Stomach (tissue), 9 donors: ENCODE data around the gene TMEM91. TPM values are rescaled to one million over a fixed set of nuclear protein-coding genes. Genes with fewer than 3 reads are reported as not detected.

Experiments
- DNase-seq, 2 donors: peaks; one replicate each; pipeline versions ENCODE4 v3.0.0 to v3.0.0-alpha.2; 2013 to 2019
- H3K27ac ChIP-seq, 5 donors: fragments of 200-600 bp in 4 of 5; sonication (generic) in 4 of 5; one replicate each; pipeline ENCODE4 v1.5.1; 2013 to 2019; ENCODE audit warnings: mild to moderate bottlenecking in 1 of 5, moderate library complexity in 1 of 5
- H3K27me3 ChIP-seq, 3 donors: fragments of 200-600 bp; sonication (generic); one replicate each; pipeline ENCODE4 v1.5.1; 2017 to 2019; ENCODE audit warnings: mixed run types in 1 of 3
- H3K36me3 ChIP-seq, 4 donors: fragments of 200-600 bp; sonication (generic); 1 replicate in 3 of 4; 2 replicates in 1 of 4; pipeline ENCODE4 v1.5.1; 2016 to 2019
- H3K4me1 ChIP-seq, 4 donors: fragments of 200-600 bp; sonication (generic); one replicate each; pipeline ENCODE4 v1.5.1; 2016 to 2019
- H3K4me3 ChIP-seq, 4 donors: fragments of 200-600 bp; sonication (generic) in 3 of 4; one replicate each; pipeline ENCODE4 v1.5.1; 2016 to 2019; ENCODE audit warnings: mild to moderate bottlenecking in 1 of 4
- H3K9me3 ChIP-seq, 4 donors: fragments of 200-600 bp; sonication (generic); one replicate each; pipeline ENCODE4 v1.5.1; 2016 to 2019
- CTCF ChIP-seq, 7 experiments: fragments of 450-650 bp in 4 of 7; fragments of 200-600 bp in 3 of 7; sonication (generic) in 3 of 7; IDR thresholded peaks; one replicate each; pipeline ENCODE4 v1.5.1; 2016 to 2019; ENCODE audit warnings: antibody characterized with exemption in 7 of 7, control low read depth in 2 of 7, mild to moderate bottlenecking in 1 of 7
- EP300 ChIP-seq: sonication (generic); formaldehyde crosslinking; IDR thresholded peaks from one replicate; pipeline ENCODE4 v1.6.1; 2017; ENCODE audit warnings: antibody characterized with exemption
- POLR2A ChIP-seq, 4 donors: fragments of 450-650 bp; IDR thresholded peaks; one replicate each; pipeline ENCODE4 v1.6.1; 2016; ENCODE audit warnings: antibody characterized with exemption in 4 of 4, control low read depth in 2 of 4, mild to moderate bottlenecking in 1 of 4, moderate library complexity in 1 of 4
- POLR2AphosphoS5 ChIP-seq, 3 donors: sonication (generic); formaldehyde crosslinking; IDR thresholded peaks; one replicate each; pipeline ENCODE4 v1.6.1; 2016; ENCODE audit warnings: antibody characterized with exemption in 3 of 3
- WGBS, 5 donors: extraction: QIAGEN DNeasy Blood & Tissue Kit in 3 of 5; methylation state at CpG; one replicate each; pipeline versions ENCODE4 v1.1.5 to v1.1.7; 2013 to 2018; 5-methylcytosine and 5-hydroxymethylcytosine counted together
- intact Hi-C: fragments of 100-400 bp; cut with DNase I; formaldehyde crosslinking; loops from one replicate; pipeline ENCODE4 v1.15.1; 2023; ENCODE audit warnings: low total_unique reads
- polyA plus RNA-seq, 3 donors: library from polyadenylated mRNA; stranded (reverse); fragments of 200-250 nt; gene quantifications; one replicate each; pipeline ENCODE4 v1.2.3, GENCODE V29; 2013
- total RNA-seq, 5 donors: library from RNA; depleted of rRNA; stranded (reverse); fragments of >200 nt; gene quantifications; one replicate each; pipeline versions ENCODE4 v1.1.0 to v1.2.3, GENCODE V29; 2014 to 2016
- donor health status: healthy with polysubstance abuse.
- donor health status: Bipolar disorder and iron deficiency.
- donor health status: healthy.

TMEM91 gene
- total and polyA plus RNA-seq, 8 donors, result 2.3 to 76.3 (median 18.6) TPM

GRCh38 chr19:41425174-41426115 is 49.1 kb downstream of the TMEM91 start:
- Histone ChIP-seq H3K27ac (peak overlapping the region in 2 of 5 donors; percentile 9 to 87), H3K4me1 (peaks cover 30 to 69% (median 52%) of the 10 kb centered on the region in 4 donors), H3K4me3 (peak overlapping the region in 1 of 4 donors; percentile 54), H3K9me3 (no peaks in the 10 kb centered on the region), H3K36me3 (peaks cover 34 to 65% (median 63%) of the 10 kb centered on the region in 4 donors), H3K27me3 (no peaks in the 10 kb centered on the region)
- intact Hi-C loops, result no loop called here
- no peak for DNase-seq
- whole genome bisulfite sequencing, 5 donors, result 86 to 95% (median 91%) methylated on average over 12 to 28 of the region's 28 CpGs
- TF ChIP-seq EP300 (no peak), POLR2A (IDR thresholded peaks at IDR 0.05) (no peak), POLR2AphosphoS5 (IDR thresholded peaks at IDR 0.05) (no peak), CTCF (IDR thresholded peaks at IDR 0.05) (no peak)

GRCh38 chr19:41426116-41426841 is 49.9 kb downstream of the TMEM91 start:
- Histone ChIP-seq H3K4me3 (peak overlapping the region; percentile 46 to 56 (median 51)), H3K4me1 (peaks cover 27 to 60% (median 49%) of the 10 kb centered on the region in 4 donors), H3K9me3 (no peaks in the 10 kb centered on the region), H3K27ac (peak overlapping the region in 4 of 5 donors; percentile 71 to 87 (median 82)), H3K36me3 (peaks cover 28 to 64% (median 63%) of the 10 kb centered on the region in 4 donors), H3K27me3 (no peaks in the 10 kb centered on the region)
- DNase-seq, result no peak
- 76 to 81% (median 77%) methylated on average over 16 to 36 of the region's 36 CpGs for WGBS, 5 donors
- TF ChIP-seq CTCF (IDR thresholded peaks at IDR 0.05), result no peak
- intact Hi-C loops, result no loop called here

- Histone ChIP-seq H3K36me3 (peaks cover 31 to 64% (median 63%) of the 10 kb centered on the region in 4 donors), H3K9me3 (no peaks in the 10 kb centered on the region), H3K27me3 (no peaks in the 10 kb centered on the region), H3K27ac (peak within 1 kb of the TSS; percentile 71 to 87 (median 80)), H3K4me3 (peak within 1 kb of the TSS; percentile 46 to 56 (median 51)), H3K4me1 (peaks cover 27 to 52% (median 47%) of the 10 kb centered on the region in 4 donors)
- intact Hi-C loops, result no loop called here
- DNase-seq, result peak; percentile 86 to 95
- 7 to 15% (median 11%) methylated on average over 11 to 19 of the region's 19 CpGs for WGBS, 5 donors
- TF ChIP-seq POLR2AphosphoS5 (IDR thresholded peaks at IDR 0.05) (peak in 2 of 3 donors; percentile 61 to 79), CTCF (IDR thresholded peaks at IDR 0.05) (no peak)
Measured at GRCh38 chr19:41426952-41427646, 50.8 kb downstream of the TMEM91 start, which contains the start of gene B3GNT8. Gene B3GNT8, minus strand, starts transcription at chr19:41427374. Its CDS starts 596 bp downstream, at chr19:41426778.
